HUES6 (cell line): ENCODE measurements around the gene NECAB2.

Experiments used
- H3K27ac ChIP-seq: 2 replicates; pipeline ENCODE4 v1.7.0; 2013; ENCODE audit warnings: low read depth, mild to moderate bottlenecking, low read length, inconsistent platforms
- H3K27me3 ChIP-seq: 2 replicates; pipeline ENCODE4 v1.6.1; 2013; ENCODE audit warnings: low read length; ENCODE audit not compliant: control insufficient read depth, insufficient read depth
- H3K36me3 ChIP-seq: 2 replicates; pipeline ENCODE4 v1.6.1; 2013; ENCODE audit warnings: low read length; ENCODE audit not compliant: control insufficient read depth, insufficient read depth
- H3K4me1 ChIP-seq: 2 replicates; pipeline ENCODE4 v1.6.1; 2013; ENCODE audit warnings: low read length; ENCODE audit not compliant: control insufficient read depth, insufficient read depth
- H3K4me3 ChIP-seq: 2 replicates; pipeline ENCODE4 v1.5.1; 2013; ENCODE audit warnings: low read depth, low read length
- H3K9ac ChIP-seq: one replicate; pipeline ENCODE4 v1.6.1; 2013; ENCODE audit warnings: mild to moderate bottlenecking, low read length
- H3K9me3 ChIP-seq: 2 replicates; pipeline ENCODE4 v1.6.1; 2013; ENCODE audit warnings: low read depth, low read length; ENCODE audit not compliant: control insufficient read depth, insufficient read depth

NECAB2 gene

GRCh38 chr16:83970430-83970815 lies 2.4 kb downstream of the NECAB2 start:
- no peak overlapping the region for H3K4me3 ChIP-seq
- H3K27me3 ChIP-seq, result peaks cover 18% of the 10 kb centered on the region
- H3K36me3 ChIP-seq, result no peaks in the 10 kb centered on the region
- H3K27ac ChIP-seq, result no peak overlapping the region
- no peak overlapping the region for H3K9ac ChIP-seq
- peaks cover 7% of the 10 kb centered on the region for H3K4me1 ChIP-seq
- H3K9me3 ChIP-seq, result no peaks in the 10 kb centered on the region

GRCh38 chr16:83971165-83972130 lies 3.4 kb downstream of the NECAB2 start:
- no peaks in the 10 kb centered on the region for H3K9me3 ChIP-seq
- no peak overlapping the region for H3K9ac ChIP-seq
- no peaks in the 10 kb centered on the region for H3K36me3 ChIP-seq
- H3K27ac ChIP-seq, result no peak overlapping the region
- H3K4me1 ChIP-seq, result peaks cover 7% of the 10 kb centered on the region
- H3K4me3 ChIP-seq, result no peak overlapping the region
- H3K27me3 ChIP-seq, result peaks cover 18% of the 10 kb centered on the region

- H3K9ac ChIP-seq, result no peak overlapping the region
- peaks cover 18% of the 10 kb centered on the region for H3K27me3 ChIP-seq
- peaks cover 2% of the 10 kb centered on the region; the same call in 1 of the 2 replicates for H3K9me3 ChIP-seq
Observed at GRCh38 chr16:83972256-83973008, 4.4 kb downstream of the NECAB2 start.

GRCh38 chr16:83973077-83973476 lies 5.0 kb downstream of the NECAB2 start:
- no peaks in the 10 kb centered on the region for H3K36me3 ChIP-seq
- peaks cover 18% of the 10 kb centered on the region for H3K27me3 ChIP-seq
- H3K9ac ChIP-seq, result no peak overlapping the region
- peaks cover 7% of the 10 kb centered on the region for H3K4me1 ChIP-seq
- H3K4me3 ChIP-seq, result no peak overlapping the region
- H3K27ac ChIP-seq, result no peak overlapping the region
- peaks cover 8% of the 10 kb centered on the region for H3K9me3 ChIP-seq

More at GRCh38 chr16:83972256-83973008, 4.4 kb downstream of the NECAB2 start:
- Histone ChIP-seq H3K36me3 (no peaks in the 10 kb centered on the region), H3K27ac (no peak overlapping the region), H3K4me1 (peaks cover 7% of the 10 kb centered on the region), H3K4me3 (no peak overlapping the region)

- Histone ChIP-seq H3K9me3 (peaks cover 16% of the 10 kb centered on the region), H3K4me3 (no peak overlapping the region), H3K27me3 (peaks cover 17% of the 10 kb centered on the region), H3K27ac (no peak overlapping the region), H3K36me3 (no peaks in the 10 kb centered on the region), H3K9ac (no peak overlapping the region), H3K4me1 (peaks cover 7% of the 10 kb centered on the region)
Observed at GRCh38 chr16:83973581-83974385, 5.7 kb downstream of the NECAB2 start.

- H3K9ac ChIP-seq, result no peak overlapping the region
- H3K4me1 ChIP-seq, result peaks cover 7% of the 10 kb centered on the region
- H3K36me3 ChIP-seq, result no peaks in the 10 kb centered on the region
- peaks cover 20% of the 10 kb centered on the region for H3K9me3 ChIP-seq
- no peak overlapping the region for H3K27ac ChIP-seq
- H3K27me3 ChIP-seq, result peaks cover 10% of the 10 kb centered on the region
- no peak overlapping the region for H3K4me3 ChIP-seq
Observed at GRCh38 chr16:83974475-83974874, 6.4 kb downstream of the NECAB2 start.

GRCh38 chr16:83975590-83976260 lies 7.7 kb downstream of the NECAB2 start:
- H3K4me1 ChIP-seq, result no peaks in the 10 kb centered on the region; the same call in 1 of the 2 replicates
- H3K27ac ChIP-seq, result no peak overlapping the region
- H3K4me3 ChIP-seq, result no peak overlapping the region
- peaks cover 20% of the 10 kb centered on the region for H3K9me3 ChIP-seq
- H3K27me3 ChIP-seq, result no peaks in the 10 kb centered on the region
- H3K36me3 ChIP-seq, result no peaks in the 10 kb centered on the region
- H3K9ac ChIP-seq, result no peak overlapping the region

GRCh38 chr16:83977056-83977815 lies 9.2 kb downstream of the NECAB2 start:
- no peak overlapping the region for H3K4me3 ChIP-seq
- no peaks in the 10 kb centered on the region for H3K36me3 ChIP-seq
- no peaks in the 10 kb centered on the region for H3K27me3 ChIP-seq
- no peak overlapping the region for H3K9ac ChIP-seq
- H3K9me3 ChIP-seq, result peaks cover 20% of the 10 kb centered on the region
- no peaks in the 10 kb centered on the region for H3K4me1 ChIP-seq
- no peak overlapping the region for H3K27ac ChIP-seq

GRCh38 chr16:83978401-83978904 lies 10.4 kb downstream of the NECAB2 start:
- no peak overlapping the region for H3K9ac ChIP-seq
- H3K36me3 ChIP-seq, result no peaks in the 10 kb centered on the region
- H3K27ac ChIP-seq, result no peak overlapping the region
- H3K4me3 ChIP-seq, result no peak overlapping the region
- H3K4me1 ChIP-seq, result no peaks in the 10 kb centered on the region
- peaks cover 20% of the 10 kb centered on the region for H3K9me3 ChIP-seq
- H3K27me3 ChIP-seq, result no peaks in the 10 kb centered on the region
